ENCODE results near the gene FKBP1B.
"Not testable (repeated sequence)": the region's sequence is repeated elsewhere in the genome, so short reads cannot be mapped to it uniquely, and the experiment has no call there.

FKBP1B gene

GRCh38 chr2:24049485-24050021 lies at the start of gene FKBP1B:
Gene FKBP1B, plus strand, starts transcription at chr2:24049741. Its CDS starts 109 bp downstream, at chr2:24049850.
- peak; percentile 58 for DNase-seq

DNA sequence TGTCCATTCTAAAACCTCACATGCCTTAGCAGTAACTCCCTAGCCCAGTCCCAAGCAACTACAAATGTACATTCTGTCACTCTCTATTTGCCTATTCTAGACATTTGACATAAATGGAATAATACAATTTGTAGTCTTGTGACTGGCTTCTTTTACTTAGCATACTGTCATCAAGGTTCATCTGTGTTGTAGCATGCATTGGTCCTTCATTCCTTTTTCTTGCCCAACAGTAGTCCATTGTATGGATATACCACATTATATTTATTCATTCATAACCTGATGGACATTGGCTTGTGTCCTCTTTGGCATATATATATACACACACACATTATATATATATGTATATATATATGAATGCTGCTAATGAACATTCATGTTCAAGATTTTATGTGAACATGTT lies 41.8 kb upstream of the FKBP1B start:
- DNase-seq = no peak

GRCh38 chr2:24008672-24009366 lies 40.7 kb upstream of the FKBP1B start:
- DNase-seq = no peak

- no peak for DNase-seq
Observed at GRCh38 chr2:24009367-24009679, 40.2 kb upstream of the FKBP1B start.

- DNase-seq = no peak
Observed at GRCh38 chr2:24009680-24010476, 39.7 kb upstream of the FKBP1B start, which contains the start of gene MFSD2B. Gene MFSD2B, plus strand, starts transcription at chr2:24010085. Its CDS starts 12 bp downstream, at chr2:24010097.

DNA sequence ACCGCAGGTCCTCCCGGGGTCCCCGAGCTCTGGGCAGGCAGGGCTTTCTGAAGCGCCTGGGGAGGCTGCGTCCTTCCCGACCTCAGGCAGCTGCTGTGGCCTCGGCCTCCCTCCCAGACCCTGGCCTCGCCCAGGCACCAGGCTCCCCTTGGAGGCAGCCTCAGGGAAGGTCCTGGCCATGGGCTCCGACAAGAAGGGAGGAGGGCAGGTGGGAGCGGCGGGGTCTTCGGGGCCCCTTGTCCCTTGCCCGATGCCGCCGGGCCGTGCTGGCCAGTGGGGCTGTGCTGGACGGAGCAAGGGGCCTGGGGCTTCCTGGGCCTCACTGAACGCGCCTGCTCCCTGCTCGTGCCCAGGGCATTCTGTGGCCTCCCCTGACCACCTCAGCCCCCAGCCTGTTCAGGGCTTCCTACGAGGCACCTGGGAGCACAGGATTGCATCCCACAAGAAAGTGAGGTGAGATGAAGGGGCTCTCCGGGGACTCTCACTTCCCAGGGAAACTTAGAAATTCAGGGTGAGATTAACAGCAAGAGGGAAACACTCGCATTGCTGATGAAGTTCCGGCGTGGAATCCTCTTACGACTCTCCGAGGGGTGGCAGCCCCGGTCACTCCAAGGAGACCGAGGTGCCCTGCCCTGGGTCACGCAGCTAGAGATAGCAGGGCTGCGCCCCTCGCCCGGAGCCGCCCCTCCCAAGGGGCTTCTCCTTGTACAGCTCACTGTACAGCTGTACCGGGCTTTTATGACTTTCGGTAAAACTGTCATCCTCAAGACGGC lies 38.9 kb upstream of the FKBP1B start:
- DNase-seq = no peak

- DNase-seq = no peak
Observed at GRCh38 chr2:24011250-24012104, 38.1 kb upstream of the FKBP1B start.

DNA sequence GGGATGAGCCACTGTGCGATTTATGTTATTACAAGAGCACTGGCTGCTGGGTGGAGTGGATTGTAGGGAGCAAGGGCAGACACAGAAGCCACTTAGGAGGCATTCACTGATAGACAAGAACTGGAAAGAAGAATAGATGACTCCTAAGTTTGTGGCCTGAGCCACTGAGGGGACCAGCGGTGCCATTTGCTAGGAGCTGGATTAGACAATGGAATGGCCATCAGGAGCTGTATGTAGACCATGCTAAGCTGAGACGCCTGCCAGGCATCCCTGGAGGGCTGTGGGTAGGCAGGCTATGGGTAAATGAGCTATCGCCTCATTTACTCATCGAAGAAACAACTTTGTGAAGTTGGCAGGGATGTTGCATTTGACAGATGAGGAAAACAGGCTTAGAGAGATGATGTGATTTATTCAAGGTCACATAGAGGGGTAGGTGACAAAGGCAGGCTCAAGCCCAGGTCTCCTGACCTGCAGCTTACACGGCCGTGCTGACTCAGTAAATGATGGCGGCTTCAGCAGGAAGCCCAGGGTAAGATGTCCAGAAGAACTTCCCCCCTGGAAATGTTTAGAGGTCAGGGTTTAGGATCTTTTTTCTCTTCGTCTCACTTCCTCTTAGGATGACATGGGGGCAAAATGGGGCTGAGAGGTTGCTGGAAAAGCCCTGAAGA lies 36.9 kb upstream of the FKBP1B start:
- no peak for DNase-seq

GRCh38 chr2:24014902-24015301 lies 34.6 kb upstream of the FKBP1B start:
- DNase-seq = not testable (repeated sequence)

GRCh38 chr2:24015562-24016375 lies 33.8 kb upstream of the FKBP1B start:
- DNase-seq = no peak

- DNase-seq = no peak
Observed at GRCh38 chr2:24016376-24016761, 33.2 kb upstream of the FKBP1B start.

DNA sequence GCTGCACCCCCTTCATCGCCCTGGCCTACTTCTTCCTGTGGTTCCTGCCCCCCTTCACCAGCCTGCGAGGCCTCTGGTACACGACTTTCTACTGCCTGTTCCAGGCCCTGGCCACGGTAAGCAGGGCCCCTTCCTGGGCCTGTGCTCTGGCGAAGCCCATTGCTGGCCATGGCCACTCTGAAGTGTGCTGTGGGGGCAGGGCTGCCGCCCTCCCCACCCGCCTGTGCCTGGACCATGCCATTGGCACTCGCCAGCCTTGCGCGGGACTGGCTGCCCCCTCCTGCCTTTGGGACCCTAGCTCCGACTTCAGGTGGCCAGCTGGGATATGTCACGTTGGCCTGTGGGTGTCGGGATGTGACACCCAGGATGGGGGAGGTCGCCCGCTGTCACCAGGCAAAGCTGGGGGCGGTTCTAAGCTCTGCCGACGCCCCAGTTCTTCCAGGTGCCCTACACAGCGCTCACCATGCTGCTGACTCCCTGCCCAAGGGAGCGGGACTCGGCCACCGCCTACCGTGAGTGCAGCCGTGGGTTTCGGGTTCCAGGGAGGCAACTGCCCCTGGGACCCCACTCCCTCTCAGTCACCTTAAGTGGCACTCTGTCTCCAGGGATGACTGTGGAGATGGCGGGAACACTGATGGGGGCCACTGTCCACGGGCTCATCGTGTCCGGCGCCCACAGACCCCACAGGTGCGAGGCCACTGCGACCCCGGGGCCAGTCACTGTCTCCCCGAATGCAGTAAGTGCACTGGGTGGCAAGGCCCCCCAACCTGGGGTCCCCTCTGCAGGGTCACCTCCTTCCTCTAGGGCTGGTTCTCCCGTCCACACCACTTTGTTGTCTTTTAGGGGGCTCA lies 32.5 kb upstream of the FKBP1B start:
- DNase-seq = no peak

DNA sequence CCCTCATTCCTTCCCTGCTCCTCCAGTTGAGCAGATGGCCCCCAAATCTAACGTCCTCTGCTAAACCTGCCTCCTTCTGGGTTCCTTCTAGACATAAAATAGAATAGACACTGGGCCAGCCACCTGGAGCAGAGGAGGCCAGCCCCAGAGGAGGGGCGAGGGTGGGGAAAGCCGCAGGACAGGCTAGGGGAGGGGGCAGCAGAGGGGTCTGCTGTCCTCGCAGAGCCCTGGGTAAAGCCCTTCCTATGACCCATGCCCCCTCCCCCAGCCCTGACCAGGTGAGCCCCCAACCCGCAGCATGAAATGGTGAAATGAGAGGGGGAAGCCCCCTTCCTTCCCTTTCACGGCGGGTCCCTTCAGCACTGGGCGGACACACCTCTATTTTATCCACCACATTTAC lies 31.8 kb upstream of the FKBP1B start:
- DNase-seq = no peak

- DNase-seq = no peak
Observed at GRCh38 chr2:24018241-24018640, 31.3 kb upstream of the FKBP1B start.

DNA sequence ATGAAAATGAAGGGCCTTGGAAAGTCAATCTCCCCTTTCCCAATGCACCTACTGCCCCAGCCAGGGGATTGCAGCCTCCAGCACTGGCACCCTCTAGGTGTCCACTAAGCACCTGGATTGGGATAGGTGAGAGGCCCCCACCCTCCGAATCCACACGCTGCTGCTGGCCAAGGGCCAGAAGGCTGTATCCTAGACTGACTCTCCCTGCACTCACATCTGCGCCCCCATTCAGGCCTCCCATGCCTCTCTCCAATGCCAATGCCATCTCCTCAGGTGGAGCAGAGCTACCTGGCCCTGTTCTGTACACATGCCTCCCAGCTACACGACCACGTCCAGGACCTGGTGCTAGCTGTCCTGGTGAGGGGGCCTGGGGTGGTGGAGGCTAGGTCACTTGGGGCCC lies 29.8 kb upstream of the FKBP1B start:
- no peak for DNase-seq

DNA sequence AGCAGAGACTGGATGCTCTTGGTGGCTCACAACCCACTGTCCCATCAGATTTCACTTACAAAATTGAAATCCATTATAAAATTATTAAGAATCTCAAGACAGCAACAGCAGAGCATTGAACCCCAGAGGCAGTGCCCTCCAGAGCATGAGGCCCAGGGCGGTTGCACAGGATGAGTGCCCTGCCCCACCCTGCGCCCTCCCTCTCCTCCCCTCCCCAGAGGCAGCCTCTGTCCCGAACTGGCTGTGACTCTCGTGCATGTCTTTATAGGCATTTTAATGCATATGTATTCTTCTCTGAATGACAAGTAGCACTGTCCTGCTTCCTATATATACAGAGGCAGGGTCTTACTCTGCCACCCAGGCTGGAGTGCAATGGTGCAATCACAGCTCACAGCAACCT lies 29.3 kb upstream of the FKBP1B start:
- no peak for DNase-seq

DNA sequence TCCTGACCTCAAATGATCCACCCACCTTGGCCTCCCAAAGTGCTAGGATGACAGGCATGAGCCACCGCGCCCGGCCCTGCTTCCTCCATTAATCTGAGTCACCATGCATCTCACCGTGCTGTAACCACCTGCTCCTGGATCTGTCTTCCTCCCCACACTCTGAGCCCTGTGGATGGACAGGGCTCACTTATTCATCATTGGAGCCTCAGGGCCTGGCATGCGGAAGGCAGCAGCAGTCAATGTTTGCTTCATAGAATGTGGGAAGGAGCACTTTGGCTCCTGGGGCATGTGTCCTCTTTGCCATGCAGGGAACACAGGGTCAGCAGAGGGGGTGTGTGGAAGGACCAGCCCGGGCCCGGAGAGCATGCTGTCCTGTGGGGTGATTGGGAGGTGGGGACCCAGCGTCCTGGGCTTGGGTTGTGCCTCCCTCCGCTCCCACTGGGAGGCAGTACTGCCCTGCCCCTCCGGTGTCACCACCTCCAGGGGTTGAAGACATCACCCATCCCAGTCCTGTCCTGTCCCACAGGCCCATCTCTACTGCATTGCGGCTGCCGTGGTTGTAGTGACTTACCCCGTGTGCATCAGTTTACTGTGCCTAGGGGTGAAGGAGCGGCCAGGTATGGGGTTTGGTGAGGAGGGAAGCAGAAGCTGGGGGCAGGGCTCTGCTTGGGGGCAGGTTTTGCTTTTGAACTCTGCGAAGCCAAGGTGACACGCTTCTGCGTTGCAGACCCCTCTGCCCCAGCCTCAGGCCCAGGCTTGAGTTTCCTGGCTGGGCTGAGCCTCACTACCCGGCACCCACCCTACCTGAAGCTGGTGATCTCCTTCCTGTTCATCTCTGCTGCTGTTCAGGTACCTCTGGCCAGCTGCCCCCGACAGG lies 28.2 kb upstream of the FKBP1B start:
- DNase-seq = no peak

DNA sequence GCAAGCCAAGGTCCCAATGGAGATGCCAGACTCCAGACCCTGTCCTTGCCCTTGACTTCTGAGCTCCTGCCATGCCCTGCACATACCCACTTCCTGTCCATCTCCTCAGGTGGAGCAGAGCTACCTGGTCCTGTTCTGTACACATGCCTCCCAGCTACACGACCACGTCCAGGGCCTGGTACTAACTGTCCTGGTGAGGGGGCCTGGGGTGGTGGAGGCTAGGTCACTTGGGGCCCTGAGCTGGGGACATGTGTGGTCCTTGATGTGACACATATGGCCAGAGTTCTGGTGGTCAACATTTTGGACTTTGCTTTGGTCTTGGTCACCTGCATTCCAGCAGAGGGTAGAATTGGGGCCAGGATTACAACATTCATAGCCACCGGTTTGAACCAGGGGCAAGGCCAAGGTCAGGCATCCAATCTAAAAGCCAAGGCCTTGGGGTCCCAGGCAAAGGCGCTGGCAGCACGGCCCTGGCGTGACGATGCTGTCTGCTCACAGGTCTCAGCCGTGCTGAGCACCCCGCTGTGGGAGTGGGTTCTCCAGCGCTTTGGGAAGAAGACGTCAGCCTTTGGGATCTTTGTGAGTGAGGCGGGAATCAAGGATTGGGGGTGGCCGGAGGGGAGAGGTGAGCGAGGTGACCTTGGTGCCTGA lies 27.1 kb upstream of the FKBP1B start:
- DNase-seq = no peak
